ENCODE results near the gene TCAP.

Gene TCAP

GRCh38 chr17:39629898-39630297 lies 35.3 kb upstream of the TCAP start:
- FAIRE-seq: no peak

GRCh38 chr17:39631403-39631802 lies 33.7 kb upstream of the TCAP start:
- FAIRE-seq: no peak

GRCh38 chr17:39632153-39632941 lies 32.8 kb upstream of the TCAP start:
- FAIRE-seq: no peak

- no peak for FAIRE-seq
These were observed 31.5 kb upstream of the TCAP start for GRCh38 chr17:39633570-39634183.

- no peak for FAIRE-seq
These were observed 30.7 kb upstream of the TCAP start for GRCh38 chr17:39634384-39634871.

- FAIRE-seq: no peak
These were observed 29.5 kb upstream of the TCAP start for GRCh38 chr17:39635614-39636176.

- FAIRE-seq: no peak
These were observed 28.6 kb upstream of the TCAP start for GRCh38 chr17:39636587-39636926.

- no peak for FAIRE-seq
These were observed 28.0 kb upstream of the TCAP start, which contains the start of gene STARD3 for GRCh38 chr17:39636927-39637736. Gene STARD3, plus strand, starts transcription at chr17:39637144. Its CDS starts 16,388 bp downstream, at chr17:39653532.

GRCh38 chr17:39638317-39638716 lies 26.8 kb upstream of the TCAP start:
- no peak for FAIRE-seq

GRCh38 chr17:39639043-39639442 lies 26.1 kb upstream of the TCAP start:
- FAIRE-seq: no peak

GRCh38 chr17:39639566-39640458 lies 25.3 kb upstream of the TCAP start:
- no peak for FAIRE-seq

GRCh38 chr17:39640591-39641031 lies 24.5 kb upstream of the TCAP start:
- no peak for FAIRE-seq

- FAIRE-seq: no peak
These were observed 24.1 kb upstream of the TCAP start for GRCh38 chr17:39641097-39641496.

- no peak for FAIRE-seq
These were observed 23.3 kb upstream of the TCAP start for GRCh38 chr17:39641883-39642282.

GRCh38 chr17:39642291-39643074 lies 22.7 kb upstream of the TCAP start:
- FAIRE-seq: no peak

GRCh38 chr17:39643271-39643670 lies 21.9 kb upstream of the TCAP start:
- no peak for FAIRE-seq

- no peak for FAIRE-seq
These were observed 17.9 kb upstream of the TCAP start for GRCh38 chr17:39647256-39647655.

- no peak for FAIRE-seq
These were observed 16.4 kb upstream of the TCAP start for GRCh38 chr17:39648616-39649366.

- FAIRE-seq: no peak
These were observed 15.0 kb upstream of the TCAP start for GRCh38 chr17:39650121-39650579.

- FAIRE-seq: no peak
These were observed 13.1 kb upstream of the TCAP start for GRCh38 chr17:39651923-39652586.

All from TTC549 (cell line).